Measurements from ENCODE around the gene PPAN.

Gene PPAN

GRCh38 chr19:10141973-10142372, 35.8 kb downstream of the PPAN start:
- no peak for FAIRE-seq

- FAIRE-seq: no peak
Observed at GRCh38 chr19:10142701-10143375, 36.7 kb downstream of the PPAN start.

- no peak for FAIRE-seq
Observed at GRCh38 chr19:10143681-10144080, 37.5 kb downstream of the PPAN start.

DNA sequence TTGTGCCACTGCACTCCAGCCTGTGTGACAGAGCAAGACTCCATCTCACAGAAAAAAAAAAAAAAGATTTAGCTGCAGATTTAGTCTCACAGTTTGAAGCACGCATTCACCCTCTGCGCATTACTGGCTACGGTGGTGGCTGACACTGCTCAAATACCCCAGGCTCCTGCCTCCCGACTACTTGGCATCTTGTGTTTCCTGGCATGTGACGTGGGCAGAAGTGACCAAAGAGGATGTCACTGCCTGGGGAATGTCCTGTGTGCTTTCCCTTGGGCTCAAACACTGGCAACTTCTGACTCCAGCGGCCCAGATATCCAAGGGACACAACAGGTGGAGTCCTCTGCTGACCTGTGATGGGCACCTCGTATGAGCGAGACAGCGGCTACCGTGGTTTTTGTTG, 38.2 kb downstream of the PPAN start:
- FAIRE-seq: no peak

GRCh38 chr19:10145031-10145430, 38.9 kb downstream of the PPAN start:
- no peak for FAIRE-seq

- FAIRE-seq: no peak
Observed at GRCh38 chr19:10146142-10146541, 40.0 kb downstream of the PPAN start.

GRCh38 chr19:10149427-10149826, 43.3 kb downstream of the PPAN start:
- no peak for FAIRE-seq

DNA sequence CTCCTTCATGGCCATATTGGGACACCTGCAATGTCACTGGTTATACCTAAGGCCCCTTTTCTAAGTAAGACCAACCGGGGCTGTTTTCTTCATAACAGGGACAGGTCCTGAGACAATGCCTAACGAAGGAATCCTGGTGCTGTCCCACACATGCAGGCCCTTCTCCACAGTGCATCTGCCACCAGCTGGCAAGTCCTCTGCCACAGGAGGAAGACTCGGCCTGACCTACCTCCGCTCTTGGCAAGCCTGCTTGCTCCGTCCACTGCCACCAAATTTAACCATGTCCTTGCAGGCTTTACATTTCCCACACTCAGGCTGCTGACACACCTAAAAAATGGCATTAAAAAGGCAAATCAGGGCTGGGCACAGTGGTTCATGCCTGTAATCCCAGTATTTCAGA, 45.4 kb downstream of the PPAN start:
- no peak for FAIRE-seq

- no peak for FAIRE-seq
Observed at GRCh38 chr19:10152100-10152499, 45.9 kb downstream of the PPAN start.

DNA sequence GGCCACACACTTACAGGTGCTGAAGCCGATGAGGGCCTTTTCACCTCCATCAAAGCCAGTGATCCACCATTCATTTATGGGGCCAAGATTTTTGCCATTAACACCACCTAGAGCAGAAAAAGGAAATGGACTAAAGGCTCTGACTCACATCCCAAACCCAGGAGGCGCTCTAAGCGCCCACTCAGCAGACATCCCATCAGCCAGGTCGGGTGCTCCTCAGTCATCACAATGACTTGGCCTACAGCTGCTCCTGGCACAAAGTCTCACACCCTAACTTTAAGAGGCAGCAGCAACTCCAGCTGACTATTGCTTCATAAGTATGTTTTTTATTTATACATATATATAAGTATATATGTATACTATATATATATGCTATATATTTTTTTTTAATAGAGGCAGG, 49.7 kb downstream of the PPAN start:
- no peak for FAIRE-seq

GRCh38 chr19:10158071-10158470, 51.9 kb downstream of the PPAN start:
- FAIRE-seq: no peak

DNA sequence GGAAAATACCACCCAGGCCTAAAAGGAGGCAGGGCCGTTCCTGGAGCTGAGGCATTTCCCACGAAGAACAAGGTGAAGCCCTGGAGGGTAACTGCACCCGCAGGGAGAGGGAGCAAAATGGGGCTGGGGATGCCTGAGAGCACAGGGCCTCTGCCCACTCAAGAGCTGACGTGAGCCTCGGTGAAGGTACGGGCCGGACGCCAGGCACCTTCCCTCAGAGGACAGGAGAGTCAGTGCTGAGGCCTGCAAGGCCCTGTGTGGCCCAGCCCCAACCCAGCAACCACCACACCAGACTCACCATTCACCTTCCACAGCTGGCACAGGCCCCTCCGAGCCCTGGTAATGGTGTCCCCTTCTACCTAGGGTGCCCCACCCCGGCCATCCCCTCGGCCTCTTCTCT, 52.3 kb downstream of the PPAN start:
- no peak for FAIRE-seq

- no peak for FAIRE-seq
Observed at GRCh38 chr19:10159610-10160009, 53.4 kb downstream of the PPAN start.
